HepG2 (cell line): Measurements from ENCODE around the gene HK2.

Source experiments
- CREBL2 ChIP-seq: sonication (generic); formaldehyde crosslinking; IDR thresholded peaks from 2 replicates; pipeline ENCODE4 v1.8.1; 2023; ENCODE audit warnings: missing genetic modification reagents, mild to moderate bottlenecking, borderline replicate concordance
- CTCF ChIP-seq: sonication (generic); formaldehyde crosslinking; IDR thresholded peaks from 2 replicates; pipeline ENCODE4 v1.5.0; 2020; ENCODE audit warnings: mild to moderate bottlenecking, missing genetic modification reagents, moderate library complexity
- ISX ChIP-seq: sonication (generic); formaldehyde crosslinking; conservative IDR thresholded peaks from 2 replicates; pipeline ENCODE4 v1.5.0; 2020; ENCODE audit warnings: missing genetic modification reagents
- MXI1 ChIP-seq: IDR thresholded peaks from 3 replicates; pipeline ENCODE4 v1.6.1; 2012; ENCODE audit warnings: low read depth, low read length, inconsistent platforms, borderline replicate concordance
- NKX3-1 ChIP-seq: sonication (generic); formaldehyde crosslinking; IDR thresholded peaks from 2 replicates; pipeline ENCODE4 v1.5.0; 2020; ENCODE audit warnings: missing genetic modification reagents
- POLR2A ChIP-seq, 2 experiments: IDR thresholded peaks; 2 replicates each; pipeline ENCODE4 v1.6.1; 2011; ENCODE audit warnings: low read depth in 2 of 2, low read length in 2 of 2, mild to moderate bottlenecking in 1 of 2, moderate library complexity in 1 of 2; ENCODE audit not compliant: insufficient read depth in 1 of 2
- RAD21 ChIP-seq: fragments of 450-650 bp; formaldehyde crosslinking; IDR thresholded peaks from 2 replicates; pipeline ENCODE4 v1.5.0; 2020; ENCODE audit warnings: mild to moderate bottlenecking
- REPIN1 ChIP-seq: sonication (generic); formaldehyde crosslinking; IDR thresholded peaks from 2 replicates; pipeline ENCODE4 v1.8.0; 2022; ENCODE audit warnings: missing genetic modification reagents, low read depth, mild to moderate bottlenecking, borderline replicate concordance
- TBP ChIP-seq: sonication (generic); formaldehyde crosslinking; IDR thresholded peaks from 2 replicates; pipeline ENCODE4 v1.5.0; 2020; ENCODE audit warnings: missing genetic modification reagents
- YY1 ChIP-seq: IDR thresholded peaks from 2 replicates; pipeline ENCODE4 v1.6.1; 2011; ENCODE audit warnings: low read length, low read depth, moderate library complexity, mild to moderate bottlenecking; ENCODE audit not compliant: insufficient read depth, insufficient replicate concordance
- ZNF274 ChIP-seq: sonication (generic); formaldehyde crosslinking; IDR thresholded peaks from 2 replicates; pipeline ENCODE4 v1.5.1; 2020; ENCODE audit warnings: mild to moderate bottlenecking, missing genetic modification reagents
- ZNF83 ChIP-seq: sonication (generic); formaldehyde crosslinking; IDR thresholded peaks from 2 replicates; pipeline ENCODE4 v1.4.0; 2020; ENCODE audit warnings: missing genetic modification reagents, mild to moderate bottlenecking, borderline replicate concordance

- TF ChIP-seq CTCF (no peak), RAD21 (CRISPR knock-in tag) (no peak), MXI1 (no peak), NKX3-1 (no peak), TBP (CRISPR knock-in tag) (no peak), REPIN1 (no peak), CREBL2 (CRISPR knock-in tag) (no peak), POLR2A (IDR thresholded peaks at IDR 0.05; ENCODE audit: insufficient read depth in 1 of 2, low read depth in 2 of 2, low read length in 2 of 2) (no peak), ZNF83 (CRISPR knock-in tag) (no peak), YY1 (no peak), ZNF274 (CRISPR knock-in tag) (no peak), ISX (CRISPR knock-in tag) (no peak)
Observed at GRCh38 chr2:74887960-74888700, 54.2 kb downstream of the HK2 start.
